HG02840 (cell line): ENCODE results near the gene EEF1AKMT2.
"Not testable (repeated sequence)": the region's sequence is repeated elsewhere in the genome, so short reads cannot be mapped to it uniquely, and the experiment has no call there.

Experiments used
- ATAC-seq: cut with Tn5 transposase; IDR thresholded peaks from one replicate; pipeline ENCODE4 v1.9.1; 2021; ENCODE audit warnings: mild to moderate bottlenecking, moderate library complexity, moderate number of reproducible peaks; ENCODE audit not compliant: unreplicated experiment, low FRiP score

Gene EEF1AKMT2

GRCh38 chr10:124756156-124756903 lies 35.4 kb downstream of the EEF1AKMT2 start:
- ATAC-seq: no peak

- no peak for ATAC-seq
Measured at GRCh38 chr10:124755581-124755980, 36.1 kb downstream of the EEF1AKMT2 start.

GRCh38 chr10:124754227-124754626 lies 37.5 kb downstream of the EEF1AKMT2 start:
- ATAC-seq: no peak

- no peak for ATAC-seq
Measured at GRCh38 chr10:124748953-124749645, 42.6 kb downstream of the EEF1AKMT2 start.

GRCh38 chr10:124748166-124748565 lies 43.5 kb downstream of the EEF1AKMT2 start:
- ATAC-seq: no peak

GRCh38 chr10:124747745-124748144 lies 43.9 kb downstream of the EEF1AKMT2 start:
- ATAC-seq: no peak

- ATAC-seq: no peak
Measured at GRCh38 chr10:124746992-124747391, 44.7 kb downstream of the EEF1AKMT2 start.

- ATAC-seq: not testable (repeated sequence)
Measured at GRCh38 chr10:124746447-124746846, 45.2 kb downstream of the EEF1AKMT2 start.

GRCh38 chr10:124745673-124746072 lies 46.0 kb downstream of the EEF1AKMT2 start:
- no peak for ATAC-seq

GRCh38 chr10:124745252-124745651 lies 46.4 kb downstream of the EEF1AKMT2 start:
- ATAC-seq: no peak

GRCh38 chr10:124744102-124745050 lies 47.3 kb downstream of the EEF1AKMT2 start, which contains the start of gene FAM53B:
Gene FAM53B, minus strand, starts transcription at chr10:124744378. Its CDS starts 37,665 bp downstream, at chr10:124706713.
- ATAC-seq: peak; percentile 53

- peak; percentile 28 for ATAC-seq
Measured at GRCh38 chr10:124743191-124744101, 48.2 kb downstream of the EEF1AKMT2 start.

GRCh38 chr10:124742413-124743190 lies 49.1 kb downstream of the EEF1AKMT2 start:
- ATAC-seq: no peak

GRCh38 chr10:124741922-124742412 lies 49.7 kb downstream of the EEF1AKMT2 start:
- ATAC-seq: no peak

GRCh38 chr10:124741281-124741921 lies 50.3 kb downstream of the EEF1AKMT2 start:
- ATAC-seq: no peak

- ATAC-seq: no peak
Measured at GRCh38 chr10:124740369-124741280, 51.1 kb downstream of the EEF1AKMT2 start.

- no peak for ATAC-seq
Measured at GRCh38 chr10:124739986-124740368, 51.7 kb downstream of the EEF1AKMT2 start.
